Mesendoderm (in vitro differentiated cells): ENCODE measurements around the gene CYP2A6.

ENCODE experiments used
- DNase-seq: peaks from one replicate; pipeline ENCODE4 v3.0.0; 2013
- H2AK5ac ChIP-seq: 2 replicates; pipeline ENCODE4 v1.6.1; 2013; ENCODE audit warnings: low read length, inconsistent platforms
- H2BK120ac ChIP-seq: 2 replicates; pipeline ENCODE4 v1.6.1; 2013; ENCODE audit warnings: low read depth, mild to moderate bottlenecking, low read length, moderate library complexity, mixed read lengths
- H2BK15ac ChIP-seq: replicated peaks from 2 replicates; pipeline ENCODE4 v1.6.1; 2013; ENCODE audit warnings: low read depth, mild to moderate bottlenecking, moderate library complexity
- H2BK5ac ChIP-seq: 2 replicates; pipeline ENCODE4 v1.6.1; 2013; ENCODE audit warnings: low read length, inconsistent platforms
- H3K18ac ChIP-seq: 2 replicates; pipeline ENCODE4 v1.6.1; 2013; ENCODE audit warnings: mild to moderate bottlenecking, low read length, mixed read lengths
- H3K23ac ChIP-seq: one replicate; pipeline ENCODE4 v1.6.1; 2013; ENCODE audit warnings: low read length
- H3K27ac ChIP-seq: 2 replicates; pipeline ENCODE4 v1.5.1; 2013; ENCODE audit warnings: low read depth, mild to moderate bottlenecking, inconsistent platforms, low read length, moderate library complexity
- H3K27me3 ChIP-seq: 2 replicates; pipeline ENCODE4 v1.6.1; 2013; ENCODE audit warnings: low read length, control low read depth, mild to moderate bottlenecking, inconsistent platforms; ENCODE audit not compliant: insufficient read depth, poor library complexity
- H3K36me3 ChIP-seq: 2 replicates; pipeline ENCODE4 v1.6.1; 2013; ENCODE audit warnings: low read length, inconsistent platforms; ENCODE audit not compliant: control insufficient read depth, insufficient read depth
- H3K4ac ChIP-seq: one replicate; pipeline ENCODE4 v1.6.1; 2013; ENCODE audit warnings: low read depth, mild to moderate bottlenecking, low read length, moderate library complexity
- H3K4me1 ChIP-seq: 2 replicates; pipeline ENCODE4 v1.6.1; 2013; ENCODE audit warnings: low read depth, low read length, inconsistent platforms; ENCODE audit not compliant: control insufficient read depth
- H3K4me2 ChIP-seq: 2 replicates; pipeline ENCODE4 v1.6.1; 2013; ENCODE audit warnings: low read length
- H3K4me3 ChIP-seq: 2 replicates; pipeline ENCODE4 v1.5.1; 2013; ENCODE audit warnings: mild to moderate bottlenecking, low read length
- H3K56ac ChIP-seq: one replicate; pipeline ENCODE4 v1.6.1; 2013; ENCODE audit warnings: low read length
- H3K79me1 ChIP-seq: 2 replicates; pipeline ENCODE4 v1.6.1; 2013; ENCODE audit warnings: low read length, inconsistent platforms
- H3K79me2 ChIP-seq: 2 replicates; pipeline ENCODE4 v1.6.1; 2013; ENCODE audit warnings: mild to moderate bottlenecking, low read length; ENCODE audit not compliant: control insufficient read depth, insufficient read depth
- H3K9ac ChIP-seq: 2 replicates; pipeline ENCODE4 v1.6.1; 2013; ENCODE audit warnings: low read length, inconsistent platforms
- H4K5ac ChIP-seq: one replicate; pipeline ENCODE4 v1.6.1; 2013; ENCODE audit warnings: low read length
- H4K8ac ChIP-seq: one replicate; pipeline ENCODE4 v1.6.1; 2013; ENCODE audit warnings: low read depth, mild to moderate bottlenecking, control low read depth, low read length, moderate library complexity
- WGBS: extraction: QIAGEN DNeasy Blood & Tissue Kit; methylation state at CpG from one replicate; pipeline ENCODE4 v1.1.7; 2013; ENCODE audit warnings: low lambda C conversion rate, missing lambda C conversion rate; ENCODE audit not compliant: insufficient coverage; ENCODE audit errors: extremely low coverage; 5-methylcytosine and 5-hydroxymethylcytosine counted together

The CYP2A6 gene

GRCh38 chr19:40799558-40800338, 50.5 kb downstream of the CYP2A6 start:
- H3K36me3 ChIP-seq = peaks cover 2% of the 10 kb centered on the region

GRCh38 chr19:40798683-40799557, 51.3 kb downstream of the CYP2A6 start, which contains the start of gene EGLN2:
Gene EGLN2, plus strand, starts transcription at chr19:40799191. Its CDS starts 1,382 bp downstream, at chr19:40800573.
- Histone ChIP-seq H3K27ac (peak within 1 kb of the TSS; percentile 88), H3K36me3 (peaks cover 2% of the 10 kb centered on the region), H2BK5ac (peak within 1 kb of the TSS; percentile 62), H3K18ac (peak within 1 kb of the TSS; percentile 98), H4K8ac (no peak within 1 kb of the TSS), H3K4me1 (peaks cover 3% of the 10 kb centered on the region), H3K79me1 (peaks cover 14% of the 10 kb centered on the region), H2BK120ac (peak within 1 kb of the TSS; percentile 52), H2BK15ac (no peak within 1 kb of the TSS), H3K4me3 (peak within 1 kb of the TSS; percentile 90), H3K56ac (peak within 1 kb of the TSS; percentile 94), H3K4ac (peak within 1 kb of the TSS; percentile 95), H3K27me3 (no peaks in the 10 kb centered on the region), H3K9ac (peak within 1 kb of the TSS; percentile 97), H3K23ac (peak within 1 kb of the TSS; percentile 60), H2AK5ac (no peak within 1 kb of the TSS), H3K79me2 (peaks cover 44% of the 10 kb centered on the region), H3K4me2 (peak within 1 kb of the TSS; percentile 96), H4K5ac (no peak within 1 kb of the TSS)
- WGBS = no CpG with 5 or more reads among the region's 110 CpGs
- peak; percentile 100 for DNase-seq

More at GRCh38 chr19:40799558-40800338, 50.5 kb downstream of the CYP2A6 start:
- Histone ChIP-seq H3K4ac (peak overlapping the region; percentile 95), H3K4me1 (peaks cover 3% of the 10 kb centered on the region), H2AK5ac (no peak overlapping the region), H3K9ac (peak overlapping the region; percentile 97), H4K5ac (no peak overlapping the region), H3K56ac (peak overlapping the region; percentile 94), H3K27me3 (no peaks in the 10 kb centered on the region), H3K4me3 (peak overlapping the region; percentile 90), H2BK120ac (peak overlapping the region; percentile 52), H3K18ac (peak overlapping the region; percentile 98), H3K23ac (peak overlapping the region; percentile 60), H3K79me1 (peaks cover 20% of the 10 kb centered on the region), H3K4me2 (peak overlapping the region; percentile 96), H3K27ac (peak overlapping the region; percentile 88), H4K8ac (no peak overlapping the region), H3K79me2 (peaks cover 52% of the 10 kb centered on the region), H2BK15ac (no peak overlapping the region), H2BK5ac (peak overlapping the region; percentile 62)
- peak; percentile 52 for DNase-seq
- no CpG with 5 or more reads among the region's 40 CpGs for WGBS

GRCh38 chr19:40797963-40798682, 52.1 kb downstream of the CYP2A6 start:
- WGBS = no CpG with 5 or more reads among the region's 28 CpGs

GRCh38 chr19:40797166-40797962, 52.9 kb downstream of the CYP2A6 start:
- H3K27me3 ChIP-seq = no peaks in the 10 kb centered on the region
- H3K18ac ChIP-seq = no peak overlapping the region
- H3K36me3 ChIP-seq = peaks cover 2% of the 10 kb centered on the region
- no peak overlapping the region for H4K5ac ChIP-seq
- no peaks in the 10 kb centered on the region for H3K4me1 ChIP-seq
- no peak overlapping the region for H2BK15ac ChIP-seq
- H3K56ac ChIP-seq = peak overlapping the region; percentile 82
- H2BK5ac ChIP-seq = no peak overlapping the region
- H3K4me2 ChIP-seq = no peak overlapping the region
- H3K27ac ChIP-seq = peak overlapping the region; percentile 68
- no CpG with 5 or more reads among the region's 14 CpGs for WGBS
- no peak overlapping the region for H3K23ac ChIP-seq
- H2AK5ac ChIP-seq = peak overlapping the region; percentile 0
- H3K79me2 ChIP-seq = peaks cover 29% of the 10 kb centered on the region
- H3K9ac ChIP-seq = peak overlapping the region; percentile 71
- peaks cover 6% of the 10 kb centered on the region for H3K79me1 ChIP-seq
- H4K8ac ChIP-seq = no peak overlapping the region
- H3K4me3 ChIP-seq = no peak overlapping the region
- no peak overlapping the region for H3K4ac ChIP-seq
- H2BK120ac ChIP-seq = no peak overlapping the region
- no peak for DNase-seq

More at GRCh38 chr19:40797963-40798682, 52.1 kb downstream of the CYP2A6 start:
- peaks cover 2% of the 10 kb centered on the region for H3K36me3 ChIP-seq
- no peak overlapping the region for H2BK15ac ChIP-seq
- no peak overlapping the region for H3K4ac ChIP-seq
- peaks cover 2% of the 10 kb centered on the region for H3K4me1 ChIP-seq
- H3K27ac ChIP-seq = peak overlapping the region; percentile 68
- no peak overlapping the region for H2AK5ac ChIP-seq
- H3K79me1 ChIP-seq = peaks cover 12% of the 10 kb centered on the region
- H3K4me3 ChIP-seq = peak overlapping the region; percentile 28
- peak; percentile 95 for DNase-seq
- H2BK5ac ChIP-seq = no peak overlapping the region
- peak overlapping the region; percentile 82 for H3K56ac ChIP-seq
- H4K8ac ChIP-seq = no peak overlapping the region
- H3K23ac ChIP-seq = no peak overlapping the region
- H4K5ac ChIP-seq = no peak overlapping the region
- H3K79me2 ChIP-seq = peaks cover 36% of the 10 kb centered on the region
- peak overlapping the region; percentile 59 for H3K4me2 ChIP-seq
- peak overlapping the region; percentile 71 for H3K9ac ChIP-seq
- H3K18ac ChIP-seq = no peak overlapping the region
- H3K27me3 ChIP-seq = no peaks in the 10 kb centered on the region
- H2BK120ac ChIP-seq = no peak overlapping the region
